Posterior vena cava (tissue), 2 donors: ENCODE data around the gene SIRT3. TPM values are rescaled to one million over a fixed set of nuclear protein-coding genes. Genes with fewer than 3 reads are reported as not detected.

Experiments used
- DNase-seq: peaks from one replicate; pipeline ENCODE4 v3.0.0-alpha.2; 2020; ENCODE audit warnings: low spot score
- intact Hi-C, 2 donors: fragments of 100-400 bp; cut with DNase I; formaldehyde crosslinking; loops; one replicate each; pipeline versions ENCODE4 v1.14.1 to v1.14.2; 2022 to 2023
- total RNA-seq, 2 donors: library from RNA; stranded (reverse); fragmentation: NEBNext Ultra II Directional; extraction: Animal tissue kit (Norgen Biotek cat#: 25700); gene quantifications; one replicate each; pipeline ENCODE4 v1.2.1, GENCODE V29; 2021
- donor health status: DM: yes; HTN: yes; CAD: no.
- donor health status: DM: yes; HTN: yes; CAD: no.

SIRT3 gene
- total RNA-seq, 2 donors from 2014 or later = 9.1 to 13.3 TPM

GRCh38 chr11:272931-273198 is 36.7 kb upstream of the SIRT3 start:
- intact Hi-C loops = no loop called here
- DNase-seq = no peak

DNA sequence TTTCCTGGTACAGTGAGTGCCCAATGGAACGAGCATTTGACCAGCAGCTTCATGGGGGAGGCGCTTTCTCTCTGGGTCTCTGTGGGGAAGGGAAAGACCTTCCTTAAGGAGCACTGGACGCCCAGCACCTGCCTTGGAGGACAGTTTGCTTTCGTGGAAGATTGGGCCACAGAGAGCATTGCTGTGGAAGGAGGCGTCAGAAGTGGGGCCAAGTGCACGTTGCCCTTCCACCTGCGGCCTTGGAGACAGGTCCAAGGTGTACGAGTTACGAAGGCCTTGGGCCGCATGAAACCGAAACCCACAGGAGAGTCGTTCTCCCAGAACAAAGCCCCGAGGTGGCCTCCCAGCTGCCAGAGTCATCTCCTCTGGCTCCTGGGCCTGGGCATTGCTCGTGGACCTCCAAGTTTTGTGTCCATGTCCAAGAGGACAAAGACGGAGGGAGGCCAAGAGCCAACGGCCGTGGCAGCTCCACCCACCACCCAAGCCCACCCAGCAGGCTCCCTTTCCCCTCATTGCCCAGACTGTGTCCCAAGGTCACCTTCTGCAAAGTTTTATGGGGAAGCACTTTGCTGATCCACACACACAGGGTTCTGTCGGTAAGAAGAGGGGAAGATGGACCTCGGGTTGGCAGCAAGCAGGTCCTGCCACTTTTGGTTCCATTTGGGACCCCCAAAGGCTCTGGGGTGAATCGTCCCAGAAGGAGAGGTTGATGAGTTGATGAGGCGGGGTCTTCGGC is 36.2 kb upstream of the SIRT3 start:
- intact Hi-C loops = no loop called here

DNA sequence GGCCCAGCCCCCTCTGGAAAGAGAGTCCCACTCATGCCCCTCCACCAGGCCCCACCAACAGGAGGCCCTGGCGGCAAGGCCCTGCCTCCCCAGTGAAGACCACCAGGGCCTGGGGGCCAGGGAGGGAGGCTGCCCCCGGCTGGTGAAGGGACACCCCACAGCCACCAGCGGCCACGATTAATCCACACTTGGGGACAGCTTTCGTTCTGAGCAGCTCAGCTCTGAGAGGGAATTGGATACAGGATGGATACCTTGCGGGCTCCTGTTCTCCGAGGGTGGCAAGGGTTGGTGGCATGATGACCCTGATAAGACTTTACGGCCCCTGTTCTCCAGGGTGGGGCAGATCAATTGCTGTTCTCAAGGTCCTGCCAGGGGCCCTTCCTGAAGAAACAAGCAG is 35.2 kb upstream of the SIRT3 start:
- no peak for DNase-seq
- intact Hi-C loops = no loop called here

More for the DNA sequence above, 36.2 kb upstream of the SIRT3 start:
- DNase-seq = no peak

GRCh38 chr11:270451-271318 is 34.5 kb upstream of the SIRT3 start:
- DNase-seq = no peak
- intact Hi-C loops = no loop called here

DNA sequence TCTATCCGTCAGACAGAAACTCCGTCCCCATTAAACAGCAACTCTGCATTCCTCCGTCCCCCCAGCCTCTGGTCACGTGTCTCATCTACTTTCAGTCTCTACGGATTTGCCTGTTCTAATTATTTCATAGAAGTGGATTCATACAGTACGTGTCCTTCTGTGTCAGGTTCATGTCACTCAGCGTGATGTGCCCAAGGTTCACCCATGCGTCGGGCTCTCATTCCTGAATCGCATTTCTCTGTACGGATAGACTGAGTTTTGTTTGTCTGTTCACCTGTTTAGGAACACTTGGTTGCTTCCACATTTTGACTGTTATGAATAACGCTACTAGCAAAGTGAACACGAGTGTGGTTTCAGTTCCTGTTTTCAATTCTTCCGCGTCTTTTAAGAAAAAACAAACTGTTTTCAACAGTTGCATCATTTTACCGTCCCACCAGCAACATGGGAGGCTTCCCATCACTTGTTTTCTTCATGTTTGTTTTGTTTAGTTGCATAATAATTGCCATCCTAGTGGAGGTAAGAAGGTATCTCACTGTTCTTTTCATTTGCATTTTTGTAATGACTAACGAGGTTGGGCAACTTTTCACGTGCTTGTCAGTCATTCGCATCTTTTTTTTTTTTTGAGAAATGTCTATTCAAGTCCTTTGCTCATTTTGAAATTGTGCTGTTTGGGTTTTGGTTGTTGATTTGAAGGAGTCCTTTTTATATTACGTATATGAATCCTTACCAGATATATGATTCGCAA is 33.2 kb upstream of the SIRT3 start:
- intact Hi-C loops = loop anchor here in 1 of 2 donors (10.0 kb wide), 1 partner anchor 115 kb away; no protein-coding TSS in a partner anchor
- no peak for DNase-seq

DNA sequence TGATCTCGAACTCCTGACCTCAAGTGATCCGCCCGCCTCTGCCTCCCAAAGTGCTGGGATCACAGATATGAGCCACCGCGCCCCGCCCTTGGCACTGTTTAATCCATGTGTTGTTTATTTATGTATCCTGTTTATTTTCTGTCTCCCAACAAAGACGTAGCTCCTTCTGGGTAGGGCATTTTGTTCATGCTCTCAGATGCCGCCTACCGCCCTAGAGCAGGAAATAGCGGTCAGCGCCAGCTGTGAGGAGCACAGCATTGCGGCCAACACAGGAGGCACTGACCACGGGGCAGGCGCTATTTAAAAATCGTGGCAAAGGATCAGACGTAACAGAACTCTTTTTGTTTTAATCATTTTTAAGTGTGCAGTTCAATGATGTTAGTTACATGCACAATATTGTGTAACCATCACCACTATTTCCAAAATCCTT is 32.6 kb upstream of the SIRT3 start:
- DNase-seq = peak; percentile 91
- intact Hi-C loops = loop anchor here in 1 of 2 donors (10.0 kb wide), 1 partner anchor 116 kb away; no protein-coding TSS in a partner anchor

- intact Hi-C loops = loop anchor here in 1 of 2 donors (10.0 kb wide), 1 partner anchor 117 kb away; no protein-coding TSS in a partner anchor
These were observed 31.4 kb upstream of the SIRT3 start for GRCh38 chr11:267491-267994.

DNA sequence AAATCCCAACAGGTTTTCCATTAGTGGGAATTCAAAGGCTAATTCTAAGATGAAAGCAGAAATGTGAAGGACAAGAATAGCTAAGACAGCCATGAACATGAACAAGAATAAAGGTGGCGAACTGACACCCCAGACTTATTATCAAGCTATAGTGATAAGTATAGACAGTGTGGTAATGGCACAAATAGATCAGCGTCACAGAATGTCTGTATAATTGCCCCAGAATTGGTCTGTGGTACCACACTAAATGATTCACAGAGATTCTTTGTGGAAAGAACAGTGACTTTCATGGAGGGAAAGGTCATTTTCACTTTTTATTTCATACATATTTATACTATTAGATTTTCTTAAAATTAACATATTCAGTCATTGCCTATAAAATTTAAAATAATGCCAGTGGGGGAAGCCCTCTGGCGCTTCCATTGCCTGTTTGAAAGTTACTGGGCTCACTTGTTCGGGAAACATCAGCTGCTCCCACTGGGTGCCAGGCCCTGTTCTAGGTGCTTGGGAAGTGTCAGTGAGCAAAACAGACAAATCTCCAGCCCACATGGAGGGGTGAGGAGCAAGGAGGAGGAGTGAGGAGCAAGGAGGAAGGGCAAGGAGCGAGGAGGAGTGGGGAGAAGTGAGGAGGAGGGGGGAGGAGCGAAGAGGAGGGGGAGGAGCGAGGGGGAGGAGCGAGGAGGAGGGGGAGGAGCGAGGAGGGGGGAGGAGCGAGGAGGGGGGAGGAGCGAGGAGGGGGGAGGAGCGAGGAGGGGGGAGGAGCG is 30.7 kb upstream of the SIRT3 start:
- no peak for DNase-seq
- intact Hi-C loops = loop anchor here in 1 of 2 donors (10.0 kb wide), 1 partner anchor 118 kb away; no protein-coding TSS in a partner anchor

More at GRCh38 chr11:267491-267994, 31.4 kb upstream of the SIRT3 start:
- DNase-seq = peak; percentile 93

DNA sequence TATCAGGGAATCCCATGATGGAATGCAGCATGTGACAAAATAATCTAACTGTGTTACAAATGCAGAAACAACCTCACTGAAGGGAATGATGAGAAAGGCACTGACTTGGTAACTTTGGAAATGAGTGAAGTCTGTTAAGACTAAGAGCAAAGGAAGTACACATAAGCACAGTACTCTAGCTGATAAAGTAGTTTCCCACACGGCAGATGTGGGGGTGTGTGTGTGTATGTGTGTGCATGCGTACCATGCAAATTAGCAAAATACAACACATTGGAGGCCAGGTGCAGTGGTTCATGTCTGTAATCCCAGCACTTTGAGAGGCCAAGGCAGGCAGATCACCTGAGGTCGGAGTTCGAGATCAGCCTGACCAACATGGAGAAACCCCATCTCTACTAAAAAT is 25.5 kb upstream of the SIRT3 start:
- no peak for DNase-seq
- intact Hi-C loops = loop anchor here in 1 of 2 donors (10.0 kb wide), 1 partner anchor 123 kb away; no protein-coding TSS in a partner anchor

- DNase-seq = no peak
- intact Hi-C loops = no loop called here
These were observed 23.3 kb upstream of the SIRT3 start for GRCh38 chr11:259413-259812.

GRCh38 chr11:257766-258493 is 21.8 kb upstream of the SIRT3 start:
- intact Hi-C loops = no loop called here
- DNase-seq = no peak

DNA sequence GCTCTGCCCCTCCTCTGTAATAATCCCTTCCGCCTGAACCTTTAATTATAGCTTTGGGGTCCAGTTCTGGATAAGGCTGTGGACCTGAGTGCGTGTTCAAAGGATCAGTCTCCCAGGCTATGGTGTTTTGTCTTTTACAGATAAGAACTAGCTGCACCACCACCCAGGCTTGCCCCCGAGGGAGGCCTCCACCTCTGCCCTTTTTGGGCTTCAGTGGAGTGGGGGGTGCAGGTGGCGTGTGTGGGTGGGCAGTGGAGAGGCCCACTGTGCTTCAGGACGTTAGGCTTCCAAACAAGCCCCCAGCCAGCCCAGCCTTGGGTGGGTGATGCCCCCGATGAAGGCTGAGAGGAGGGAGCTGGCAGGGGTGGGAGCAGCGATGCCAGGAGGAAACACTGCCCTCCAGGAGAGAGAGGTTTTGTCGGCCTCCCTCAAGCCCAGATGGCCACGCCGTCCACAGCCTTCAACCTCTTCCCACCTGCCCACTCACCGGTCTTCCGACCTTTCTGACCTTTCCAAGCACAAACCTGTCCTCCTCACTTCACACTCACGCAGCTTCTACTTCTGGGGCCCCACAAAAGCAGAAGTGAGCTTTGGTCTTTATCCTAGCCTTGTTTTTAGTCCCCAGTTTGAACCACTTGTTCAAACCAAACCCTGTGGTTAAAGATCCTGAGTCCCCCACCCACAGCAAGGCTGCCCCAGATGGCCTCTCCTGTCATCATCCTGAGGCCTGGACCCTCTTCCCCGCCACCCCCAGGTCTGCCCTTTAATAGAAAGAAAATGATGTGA is 21.0 kb upstream of the SIRT3 start:
- intact Hi-C loops = no loop called here
- no peak for DNase-seq

GRCh38 chr11:255816-256215 is 19.7 kb upstream of the SIRT3 start:
- DNase-seq = no peak
- intact Hi-C loops = no loop called here

GRCh38 chr11:255176-255575 is 19.0 kb upstream of the SIRT3 start:
- intact Hi-C loops = no loop called here
- no peak for DNase-seq

DNA sequence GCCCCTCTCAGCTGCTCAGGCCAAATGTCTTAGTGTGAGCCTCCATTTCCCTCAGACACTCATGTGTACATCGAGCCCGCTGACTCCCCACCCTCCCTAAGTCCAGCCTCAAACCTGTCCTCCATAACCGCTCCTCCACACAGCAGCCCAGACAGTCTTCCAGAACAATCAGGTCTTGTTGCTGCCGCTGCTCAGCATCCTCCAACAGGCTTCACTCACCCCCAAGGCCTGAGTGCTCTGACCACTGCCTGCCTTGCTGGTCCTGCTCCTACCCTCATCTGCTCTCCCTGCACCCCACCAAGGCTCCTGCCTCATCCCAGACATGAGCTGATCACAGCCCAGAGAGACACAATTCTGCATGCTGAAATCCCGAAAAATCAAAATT is 17.7 kb upstream of the SIRT3 start:
- intact Hi-C loops = no loop called here
- DNase-seq = no peak

DNA sequence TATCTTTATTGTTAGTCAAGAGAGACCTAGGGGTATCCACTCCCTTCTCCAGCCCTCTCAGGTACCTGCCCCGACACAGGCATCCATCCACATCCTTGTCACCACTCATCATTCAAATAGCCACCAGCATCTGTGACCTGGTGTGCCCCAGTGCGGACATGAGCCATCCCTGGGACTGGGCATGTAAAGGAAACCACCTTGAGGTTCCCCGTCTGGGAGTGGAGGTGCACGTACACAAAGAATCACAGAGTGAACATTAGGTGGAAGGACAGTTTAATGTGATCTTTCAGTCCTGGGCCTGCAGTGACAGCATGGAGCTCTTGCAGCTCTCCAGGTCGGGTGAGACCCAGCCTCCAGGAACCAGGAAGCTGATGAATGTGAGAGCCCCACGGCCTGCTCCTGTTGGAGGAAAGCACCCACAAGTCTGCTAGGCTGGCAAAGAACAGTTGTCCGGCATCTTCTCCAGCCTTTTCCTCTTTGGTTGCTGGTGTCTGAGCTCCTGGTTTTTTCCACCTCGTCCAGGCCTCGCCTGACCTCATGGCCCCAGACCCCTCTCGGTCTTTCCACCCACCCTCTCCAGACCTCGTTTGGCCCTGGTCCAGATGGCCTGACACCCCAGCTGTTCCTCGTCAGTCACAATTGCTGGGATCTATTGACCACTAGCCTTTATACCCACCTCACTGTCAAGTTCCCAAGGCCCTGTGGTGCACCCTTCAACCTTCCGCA is 17.2 kb upstream of the SIRT3 start:
- intact Hi-C loops = no loop called here

GRCh38 chr11:252666-253065 is 16.5 kb upstream of the SIRT3 start:
- intact Hi-C loops = no loop called here
- DNase-seq = no peak

More for the DNA sequence above, 17.2 kb upstream of the SIRT3 start:
- no peak for DNase-seq
